Mucosa of descending colon (tissue), 3 donors: ENCODE measurements around the gene FHAD1. TPM values are rescaled to one million over a fixed set of nuclear protein-coding genes. Genes with fewer than 3 reads are reported as not detected.
"Not testable (repeated sequence)": the region's sequence is repeated elsewhere in the genome, so short reads cannot be mapped to it uniquely, and the experiment has no call there.

Source experiments
- ATAC-seq: fragments of 200-7000 bp; cut with Tn5 transposase; one replicate; pipeline ENCODE4 v1.9.1; 2020; ENCODE audit warnings: mild to moderate bottlenecking, moderate library complexity
- DNase-seq, 3 donors: peaks; one replicate each; pipeline ENCODE4 v3.0.0-alpha.2; 2020
- H3K36me3 ChIP-seq: fragments of 200-600 bp; one replicate; pipeline ENCODE4 v1.8.0; 2021; ENCODE audit warnings: low read depth, mild to moderate bottlenecking
- H3K4me1 ChIP-seq: fragments of 200-600 bp; one replicate; pipeline ENCODE4 v1.8.0; 2021; ENCODE audit warnings: low read depth, mild to moderate bottlenecking
- H3K4me3 ChIP-seq: fragments of 200-600 bp; one replicate; pipeline ENCODE4 v1.8.0; 2021; ENCODE audit warnings: mild to moderate bottlenecking
- H3K9me3 ChIP-seq: fragments of 200-600 bp; one replicate; pipeline ENCODE4 v1.8.0; 2021; ENCODE audit warnings: mild to moderate bottlenecking
- intact Hi-C, 2 donors: fragments of 100-400 bp; cut with DNase I in 1 of 2; cut with micrococcal nuclease in 1 of 2; formaldehyde crosslinking; loops; one replicate each; pipeline versions ENCODE4 v1.11.0 to v1.11.1; 2022; cut with DNase I, micrococcal nuclease
- total RNA-seq, 3 donors: library from RNA; stranded (reverse); fragmentation: NEBNext Ultra II Directional in 2 of 3; extraction: Animal tissue kit (Norgen Biotek cat#: 25700) in 2 of 3; gene quantifications; one replicate each; pipeline versions ENCODE4 v1.2.1 to v1.2.4, GENCODE V29; 2021 to 2023
- TF ChIP-seq, protein P1 (sequence below): fragments of 200-600 bp; IDR thresholded peaks from one replicate; pipeline ENCODE4 v1.8.0; 2022; ENCODE audit warnings: antibody characterized with exemption, mild to moderate bottlenecking
- donor health status: DM: no; HTN: no; CAD: no; lungs with moderate emphysema.
- donor health status: DM: no; HTN: no; CAD: no.
- donor health status: DM: no; HTN: yes; CAD: no.

Gene FHAD1
- total RNA-seq, 3 donors from 2014 or later: 0.89 to 1.9 (median 0.99) TPM

DNA sequence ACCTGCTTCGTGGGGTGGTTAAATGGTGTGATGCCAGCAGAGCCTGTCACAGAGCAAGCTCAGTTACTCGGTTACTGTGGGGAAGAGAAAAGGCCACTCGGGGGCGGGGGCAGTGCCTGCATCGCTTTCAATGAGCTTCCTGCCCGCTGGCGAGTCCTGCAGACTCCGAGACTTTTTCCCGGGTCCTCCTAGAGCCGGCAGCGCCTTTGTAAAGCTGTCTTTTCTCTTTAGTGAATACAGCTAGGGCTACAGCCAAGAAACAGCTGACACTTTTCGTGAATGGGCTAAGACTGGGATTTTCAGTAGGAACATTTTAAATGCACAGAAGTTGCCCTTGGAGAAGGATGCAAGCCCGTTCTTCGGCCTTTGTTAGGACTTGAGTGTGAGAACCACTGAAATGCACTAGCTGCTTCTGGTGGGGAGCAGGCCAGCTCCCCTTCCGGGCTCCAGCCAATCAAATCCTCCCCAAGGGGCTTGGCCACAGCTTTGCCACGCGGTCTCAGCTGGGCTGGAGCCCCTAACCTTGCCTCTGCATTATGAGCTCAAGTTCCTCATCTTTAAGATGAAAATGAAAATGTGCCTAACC is 139.2 kb downstream of the FHAD1 start:
- no peak overlapping the region for H3K4me3 ChIP-seq
- TF ChIP-seq, protein P1, sequence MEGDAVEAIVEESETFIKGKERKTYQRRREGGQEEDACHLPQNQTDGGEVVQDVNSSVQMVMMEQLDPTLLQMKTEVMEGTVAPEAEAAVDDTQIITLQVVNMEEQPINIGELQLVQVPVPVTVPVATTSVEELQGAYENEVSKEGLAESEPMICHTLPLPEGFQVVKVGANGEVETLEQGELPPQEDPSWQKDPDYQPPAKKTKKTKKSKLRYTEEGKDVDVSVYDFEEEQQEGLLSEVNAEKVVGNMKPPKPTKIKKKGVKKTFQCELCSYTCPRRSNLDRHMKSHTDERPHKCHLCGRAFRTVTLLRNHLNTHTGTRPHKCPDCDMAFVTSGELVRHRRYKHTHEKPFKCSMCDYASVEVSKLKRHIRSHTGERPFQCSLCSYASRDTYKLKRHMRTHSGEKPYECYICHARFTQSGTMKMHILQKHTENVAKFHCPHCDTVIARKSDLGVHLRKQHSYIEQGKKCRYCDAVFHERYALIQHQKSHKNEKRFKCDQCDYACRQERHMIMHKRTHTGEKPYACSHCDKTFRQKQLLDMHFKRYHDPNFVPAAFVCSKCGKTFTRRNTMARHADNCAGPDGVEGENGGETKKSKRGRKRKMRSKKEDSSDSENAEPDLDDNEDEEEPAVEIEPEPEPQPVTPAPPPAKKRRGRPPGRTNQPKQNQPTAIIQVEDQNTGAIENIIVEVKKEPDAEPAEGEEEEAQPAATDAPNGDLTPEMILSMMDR: no peak
- H3K36me3 ChIP-seq: no peaks in the 10 kb centered on the region
- intact Hi-C loops: no loop called here
- no peaks in the 10 kb centered on the region for H3K4me1 ChIP-seq
- ATAC-seq (no peak), DNase-seq (no peak)
- H3K9me3 ChIP-seq: no peaks in the 10 kb centered on the region

DNA sequence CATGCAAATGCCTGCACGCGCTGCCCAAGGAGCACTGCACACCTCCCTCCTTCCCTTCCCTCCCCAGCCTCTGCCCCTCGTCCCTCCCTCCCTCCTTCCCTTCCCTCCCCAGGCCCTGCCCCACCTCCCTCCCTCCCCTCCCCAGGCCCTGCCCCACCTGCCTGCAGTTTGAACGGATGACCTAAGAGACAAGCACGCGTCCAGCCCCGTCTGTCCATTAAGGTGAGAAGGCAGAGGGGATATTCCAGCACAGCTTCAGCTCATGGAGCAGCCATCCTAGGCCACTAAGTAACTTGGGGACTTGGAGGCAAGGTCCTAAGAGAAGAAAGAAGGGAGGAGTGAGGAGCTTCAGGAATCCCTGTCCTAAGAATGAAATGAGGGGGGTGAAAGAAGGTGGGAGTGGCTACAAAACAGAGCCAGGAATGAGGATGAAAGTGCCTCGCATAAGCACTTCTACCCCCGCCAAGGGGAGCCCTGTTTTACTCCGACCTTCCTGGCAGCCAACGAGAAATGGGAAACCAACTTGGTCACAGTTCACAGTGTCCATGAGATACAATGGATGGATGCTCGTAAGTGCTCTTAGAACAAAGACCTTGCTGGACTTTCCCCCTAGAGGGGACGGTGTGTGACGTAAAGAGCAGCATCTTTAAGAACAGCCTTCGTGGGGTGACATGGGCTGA is 141.3 kb downstream of the FHAD1 start:
- Histone ChIP-seq H3K4me1 (no peaks in the 10 kb centered on the region), H3K9me3 (no peaks in the 10 kb centered on the region), H3K4me3 (no peak overlapping the region), H3K36me3 (no peaks in the 10 kb centered on the region)
- ATAC-seq (peak; percentile 40), DNase-seq (no peak)
- TF ChIP-seq, protein P1: no peak
- intact Hi-C loops: no loop called here

DNA sequence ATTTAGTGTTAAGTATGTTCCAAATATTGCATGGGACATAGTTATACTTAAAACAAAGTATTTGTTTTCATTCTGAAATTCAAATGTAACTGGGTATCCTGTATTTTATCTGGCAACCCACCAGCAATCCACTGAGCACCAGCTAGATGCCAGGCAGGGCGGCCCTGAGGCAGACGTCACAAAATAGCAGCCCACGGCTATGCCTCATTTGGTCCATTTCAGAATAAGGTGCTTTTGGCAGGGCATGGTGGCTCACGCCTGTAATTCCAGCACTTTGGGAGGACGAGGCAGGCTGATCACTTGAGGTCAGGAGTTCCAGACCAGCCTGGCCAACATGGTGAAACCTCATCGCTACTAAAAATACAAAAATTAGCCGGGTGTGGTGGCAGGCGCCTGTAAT is 142.8 kb downstream of the FHAD1 start:
- H3K36me3 ChIP-seq, DNase-seq, H3K4me3 ChIP-seq, H3K9me3 ChIP-seq, H3K4me1 ChIP-seq, intact Hi-C loops, ATAC-seq: not testable (repeated sequence)

DNA sequence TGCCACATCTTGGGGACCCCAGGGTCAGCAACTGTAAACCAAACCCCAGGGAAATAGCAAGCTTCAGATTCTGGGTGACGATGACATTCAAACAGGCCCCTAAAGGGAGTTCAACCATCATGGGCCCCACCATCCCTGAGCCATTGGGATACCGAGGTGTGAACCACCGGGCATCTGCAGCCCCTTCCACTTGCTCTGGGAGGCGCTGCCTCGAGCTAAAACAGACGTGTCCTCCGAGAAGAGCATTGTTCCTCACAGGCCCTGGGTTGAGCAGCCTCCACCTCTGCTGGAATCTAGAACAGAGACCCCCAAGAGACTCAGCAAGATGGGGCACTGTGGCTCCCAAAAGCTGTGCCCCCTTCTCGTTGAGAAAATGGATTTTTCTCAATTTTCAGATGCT is 143.6 kb downstream of the FHAD1 start:
- intact Hi-C loops: no loop called here
- ATAC-seq (no peak), DNase-seq (no peak)
- Histone ChIP-seq H3K4me1 (no peaks in the 10 kb centered on the region), H3K4me3 (no peak overlapping the region), H3K36me3 (no peaks in the 10 kb centered on the region), H3K9me3 (no peaks in the 10 kb centered on the region)
- TF ChIP-seq, protein P1: no peak

DNA sequence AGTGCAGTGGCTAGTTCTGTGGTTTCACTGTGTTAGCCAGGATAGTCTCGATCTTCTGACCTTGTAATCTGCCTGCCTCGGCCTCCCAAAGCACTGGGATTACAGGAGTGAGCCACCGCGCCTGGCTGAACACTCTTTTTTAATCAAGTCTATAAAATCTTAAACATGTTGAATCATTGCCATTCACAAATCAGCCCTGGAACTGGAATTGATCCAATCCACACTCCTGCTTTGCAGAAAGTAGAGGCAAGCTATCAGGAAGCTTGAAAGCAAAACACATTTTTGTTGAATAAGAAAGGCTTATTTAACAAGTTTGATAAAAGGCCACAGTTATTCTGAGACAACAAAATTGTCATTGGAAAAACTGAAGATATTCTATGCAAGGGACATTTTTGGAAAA is 144.3 kb downstream of the FHAD1 start:
- Histone ChIP-seq H3K4me3 (no peak overlapping the region), H3K36me3 (no peaks in the 10 kb centered on the region), H3K4me1 (no peaks in the 10 kb centered on the region), H3K9me3 (no peaks in the 10 kb centered on the region)
- DNase-seq: no peak
- intact Hi-C loops: no loop called here
- ATAC-seq: no peak
- TF ChIP-seq, protein P1: no peak

DNA sequence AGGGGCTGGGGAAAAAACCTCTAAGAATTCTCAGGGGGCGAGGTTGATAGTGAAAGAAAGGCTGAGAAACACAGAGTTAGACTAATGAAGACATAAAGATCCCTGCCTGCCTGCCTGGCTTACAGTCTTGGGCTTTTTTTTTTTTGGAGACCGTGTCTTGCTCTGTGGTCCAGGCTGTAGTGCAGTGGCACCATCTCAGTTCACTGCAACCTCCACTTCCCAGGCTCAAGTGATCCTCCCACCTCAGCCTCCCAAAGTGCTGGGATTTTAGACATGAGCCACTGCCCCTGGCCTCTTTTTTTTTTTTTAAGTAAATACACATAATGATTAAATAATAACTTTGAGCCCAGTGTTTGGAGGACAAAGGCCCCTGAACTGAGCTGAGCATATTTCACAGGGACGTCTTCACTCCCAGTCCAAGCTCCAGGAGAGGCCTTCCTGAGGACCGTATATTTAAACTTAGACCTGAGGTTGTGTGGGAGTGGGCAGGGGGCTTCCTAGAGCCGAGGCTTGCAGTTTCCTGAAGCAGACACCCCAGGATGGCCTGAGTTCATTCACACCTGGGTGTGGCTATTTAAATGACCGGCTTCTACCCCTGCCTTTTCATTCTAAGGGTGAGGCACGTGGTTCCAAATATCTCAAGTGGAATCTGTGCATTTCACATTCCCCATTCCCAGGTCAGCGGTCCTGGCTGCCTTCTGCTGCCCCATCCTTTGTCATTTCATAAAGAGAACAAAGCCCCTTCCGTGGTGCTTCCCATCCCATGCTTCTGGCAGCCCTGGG is 146.6 kb downstream of the FHAD1 start:
- Histone ChIP-seq H3K4me1 (no peaks in the 10 kb centered on the region), H3K36me3 (no peaks in the 10 kb centered on the region), H3K4me3 (no peak overlapping the region), H3K9me3 (no peaks in the 10 kb centered on the region)
- no peak for DNase-seq
- ATAC-seq: peak; percentile 30
- intact Hi-C loops: no loop called here
- TF ChIP-seq, protein P1: no peak
